ENCODE data around the gene PCDHGB1.
"Not testable (repeated sequence)": the region's sequence is repeated elsewhere in the genome, so short reads cannot be mapped to it uniquely, and the experiment has no call there.

Gene PCDHGB1

DNA sequence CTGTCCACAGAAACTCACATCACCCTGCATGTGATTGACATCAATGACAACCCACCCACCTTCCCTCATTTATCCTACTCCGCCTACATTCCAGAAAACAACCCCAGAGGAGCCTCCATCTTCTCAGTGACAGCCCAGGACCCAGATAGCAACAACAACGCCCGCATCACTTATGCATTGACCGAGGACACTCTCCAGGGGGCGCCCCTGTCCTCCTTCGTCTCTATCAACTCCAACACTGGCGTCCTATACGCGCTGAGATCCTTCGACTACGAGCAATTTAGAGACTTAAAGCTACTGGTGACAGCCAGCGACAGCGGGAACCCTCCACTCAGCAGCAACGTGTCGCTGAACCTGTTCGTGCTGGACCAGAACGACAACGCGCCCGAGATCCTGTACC is 4.6 kb upstream of the PCDHGB1 start:
- DNase-seq (ENCODE audit: low read depth, low spot score), result no peak

DNA sequence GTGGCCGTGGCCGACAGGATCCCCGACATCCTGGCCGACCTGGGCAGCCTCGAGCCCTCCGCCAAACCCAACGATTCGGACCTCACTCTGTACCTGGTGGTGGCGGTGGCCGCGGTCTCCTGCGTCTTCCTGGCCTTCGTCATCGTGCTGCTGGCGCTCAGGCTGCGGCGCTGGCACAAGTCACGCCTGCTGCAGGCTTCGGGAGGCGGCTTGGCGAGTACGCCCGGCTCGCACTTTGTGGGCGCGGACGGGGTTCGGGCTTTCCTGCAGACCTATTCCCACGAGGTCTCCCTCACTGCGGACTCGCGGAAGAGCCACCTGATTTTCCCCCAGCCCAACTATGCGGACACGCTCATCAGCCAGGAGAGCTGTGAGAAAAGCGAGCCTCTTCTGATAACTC is 3.9 kb upstream of the PCDHGB1 start:
- DNase-seq (ENCODE audit: low read depth, low spot score), result not testable (repeated sequence)

DNA sequence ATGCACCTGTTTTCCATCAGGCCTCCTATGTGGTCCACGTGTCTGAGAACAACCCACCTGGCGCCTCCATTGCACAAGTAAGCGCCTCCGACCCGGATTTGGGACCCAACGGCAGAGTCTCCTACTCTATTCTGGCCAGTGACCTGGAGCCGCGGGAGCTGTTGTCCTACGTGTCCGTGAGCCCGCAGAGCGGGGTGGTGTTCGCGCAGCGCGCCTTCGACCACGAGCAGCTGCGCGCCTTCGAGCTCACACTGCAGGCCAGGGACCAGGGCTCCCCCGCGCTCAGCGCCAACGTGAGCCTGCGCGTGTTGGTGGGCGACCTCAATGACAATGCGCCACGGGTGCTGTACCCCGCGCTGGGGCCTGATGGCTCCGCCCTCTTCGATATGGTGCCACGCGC is 1.7 kb downstream of the PCDHGB1 start:
- DNase-seq (ENCODE audit: low read depth, low spot score), result no peak

- DNase-seq (ENCODE audit: low read depth, low spot score), result no peak
These were observed 5.1 kb downstream of the PCDHGB1 start, which contains the start of gene PCDHGA4 for GRCh38 chr5:141354900-141355469. TSS of gene PCDHGA4 (plus strand) at chr5:141355021. CDS start at chr5:141355108, 87 bp downstream.

DNA sequence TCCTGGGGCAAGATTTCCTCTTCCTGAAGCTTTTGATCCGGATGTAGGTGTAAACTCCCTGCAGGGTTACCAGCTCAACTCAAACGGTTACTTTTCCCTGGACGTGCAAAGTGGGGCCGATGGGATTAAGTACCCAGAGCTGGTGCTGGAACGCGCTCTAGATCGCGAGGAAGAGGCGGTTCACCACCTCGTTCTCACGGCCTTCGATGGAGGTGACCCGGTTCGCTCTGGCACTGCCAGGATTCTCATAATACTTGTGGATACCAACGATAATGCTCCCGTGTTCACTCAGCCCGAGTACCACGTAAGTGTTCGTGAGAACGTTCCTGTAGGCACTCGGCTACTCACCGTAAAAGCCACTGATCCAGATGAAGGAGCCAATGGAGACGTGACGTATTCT is 5.7 kb downstream of the PCDHGB1 start:
- no peak for DNase-seq (ENCODE audit: low read depth, low spot score)

- no peak for DNase-seq (ENCODE audit: low read depth, low spot score)
These were observed 6.2 kb downstream of the PCDHGB1 start for GRCh38 chr5:141356133-141356532.

DNA sequence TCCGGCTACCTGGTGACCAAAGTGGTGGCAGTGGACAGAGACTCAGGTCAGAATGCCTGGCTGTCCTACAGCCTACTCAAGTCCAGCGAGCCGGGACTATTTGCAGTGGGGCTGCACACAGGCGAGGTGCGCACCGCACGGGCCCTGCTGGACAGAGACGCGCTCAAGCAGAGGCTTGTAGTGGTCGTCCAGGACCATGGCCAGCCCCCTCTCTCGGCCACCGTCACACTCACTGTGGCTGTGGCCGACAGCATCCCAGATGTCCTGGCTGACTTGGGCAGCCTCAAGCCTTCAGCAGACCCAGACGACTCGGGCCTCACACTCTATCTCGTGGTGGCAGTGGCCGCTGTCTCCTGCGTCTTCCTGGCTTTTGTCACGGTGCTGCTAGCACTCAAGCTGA is 7.1 kb downstream of the PCDHGB1 start:
- no peak for DNase-seq (ENCODE audit: low read depth, low spot score)

DNA sequence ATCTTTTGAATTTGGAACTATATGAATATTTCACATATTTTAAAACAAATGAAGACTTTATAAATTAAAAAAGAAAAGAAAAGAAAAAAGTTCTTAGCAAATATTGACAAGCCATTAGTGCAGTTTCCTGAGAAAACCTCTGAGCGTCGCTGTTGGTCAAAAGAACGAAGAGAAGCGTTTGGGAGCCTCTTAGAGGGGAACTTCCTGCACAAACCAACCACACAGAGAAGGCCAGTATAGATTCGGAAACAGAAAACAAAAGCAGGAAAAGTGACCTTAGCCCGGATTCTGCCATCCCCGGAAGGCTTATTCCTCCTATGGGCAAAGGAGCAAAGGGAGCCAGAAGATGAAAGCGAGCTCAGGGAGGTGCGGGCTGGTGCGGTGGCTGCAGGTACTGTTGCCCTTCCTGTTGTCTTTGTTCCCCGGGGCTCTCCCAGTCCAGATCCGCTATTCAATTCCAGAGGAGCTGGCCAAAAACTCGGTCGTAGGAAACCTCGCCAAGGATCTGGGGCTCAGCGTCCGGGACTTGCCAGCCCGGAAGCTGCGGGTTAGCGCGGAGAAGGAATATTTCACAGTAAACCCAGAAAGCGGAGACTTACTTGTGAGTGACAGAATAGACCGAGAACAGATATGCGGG is 10.0 kb downstream of the PCDHGB1 start, which contains the start of gene PCDHGB2:
TSS of gene PCDHGB2 (plus strand) at position 205 of the 637 bp plus-strand sequence. CDS start at position 347, 142 bp downstream.
- no peak for DNase-seq (ENCODE audit: low read depth, low spot score)

- no peak for DNase-seq (ENCODE audit: low read depth, low spot score)
These were observed 10.8 kb downstream of the PCDHGB1 start for GRCh38 chr5:141360685-141361084.

DNA sequence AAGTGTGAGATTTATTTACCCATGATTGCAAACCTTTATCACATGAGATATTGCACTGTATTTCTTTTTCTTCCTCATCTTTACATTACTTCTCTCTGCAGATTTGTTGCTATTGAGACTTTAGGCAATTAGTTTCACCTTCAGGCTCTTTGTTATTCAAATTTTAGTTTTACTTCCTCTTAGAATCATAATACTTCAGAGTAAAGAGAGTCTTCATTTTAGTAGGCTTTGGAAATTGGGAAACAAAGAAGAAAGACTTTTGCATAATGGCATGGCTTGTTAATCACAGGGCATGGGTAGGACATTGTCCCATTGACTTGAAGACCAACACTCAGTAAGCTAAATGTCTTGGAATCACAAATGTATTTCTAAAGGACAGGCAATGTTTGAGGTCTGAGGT is 12.8 kb downstream of the PCDHGB1 start:
- no peak for DNase-seq (ENCODE audit: low read depth, low spot score)

DNA sequence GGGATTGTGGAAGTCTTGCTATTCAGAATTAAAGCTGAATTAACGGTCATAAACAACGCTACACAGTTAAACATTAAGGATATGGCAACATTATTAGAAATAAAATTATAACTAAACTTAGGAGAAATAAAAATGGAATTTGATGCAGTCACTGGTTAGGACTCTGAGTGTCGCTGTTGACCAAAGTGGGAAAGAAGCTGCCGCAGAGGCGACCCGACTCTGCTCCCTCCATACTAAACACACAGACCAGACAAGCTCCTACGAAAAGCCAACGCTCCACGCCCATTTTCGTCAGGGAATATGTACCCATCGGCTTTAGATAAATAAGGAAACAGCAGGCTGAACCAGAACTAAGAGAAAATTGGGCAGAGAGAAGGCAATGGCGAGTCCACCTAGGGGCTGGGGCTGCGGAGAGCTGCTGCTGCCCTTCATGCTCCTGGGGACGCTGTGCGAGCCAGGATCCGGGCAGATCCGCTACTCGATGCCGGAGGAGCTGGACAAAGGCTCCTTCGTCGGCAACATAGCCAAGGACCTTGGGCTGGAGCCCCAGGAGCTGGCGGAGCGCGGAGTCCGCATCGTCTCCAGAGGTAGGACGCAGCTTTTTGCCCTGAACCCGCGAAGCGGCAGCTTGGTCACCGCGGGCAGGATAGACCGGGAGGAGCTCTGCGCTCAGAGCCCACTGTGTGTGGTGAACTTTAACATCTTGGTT is 14.2 kb downstream of the PCDHGB1 start, which contains the start of gene PCDHGA5:
TSS of gene PCDHGA5 (plus strand) at position 211 of the 709 bp plus-strand sequence. CDS start at position 380, 169 bp downstream.
- DNase-seq (ENCODE audit: low read depth, low spot score), result no peak

GRCh38 chr5:141366016-141366896 is 16.4 kb downstream of the PCDHGB1 start:
- no peak for DNase-seq (ENCODE audit: low read depth, low spot score)

DNA sequence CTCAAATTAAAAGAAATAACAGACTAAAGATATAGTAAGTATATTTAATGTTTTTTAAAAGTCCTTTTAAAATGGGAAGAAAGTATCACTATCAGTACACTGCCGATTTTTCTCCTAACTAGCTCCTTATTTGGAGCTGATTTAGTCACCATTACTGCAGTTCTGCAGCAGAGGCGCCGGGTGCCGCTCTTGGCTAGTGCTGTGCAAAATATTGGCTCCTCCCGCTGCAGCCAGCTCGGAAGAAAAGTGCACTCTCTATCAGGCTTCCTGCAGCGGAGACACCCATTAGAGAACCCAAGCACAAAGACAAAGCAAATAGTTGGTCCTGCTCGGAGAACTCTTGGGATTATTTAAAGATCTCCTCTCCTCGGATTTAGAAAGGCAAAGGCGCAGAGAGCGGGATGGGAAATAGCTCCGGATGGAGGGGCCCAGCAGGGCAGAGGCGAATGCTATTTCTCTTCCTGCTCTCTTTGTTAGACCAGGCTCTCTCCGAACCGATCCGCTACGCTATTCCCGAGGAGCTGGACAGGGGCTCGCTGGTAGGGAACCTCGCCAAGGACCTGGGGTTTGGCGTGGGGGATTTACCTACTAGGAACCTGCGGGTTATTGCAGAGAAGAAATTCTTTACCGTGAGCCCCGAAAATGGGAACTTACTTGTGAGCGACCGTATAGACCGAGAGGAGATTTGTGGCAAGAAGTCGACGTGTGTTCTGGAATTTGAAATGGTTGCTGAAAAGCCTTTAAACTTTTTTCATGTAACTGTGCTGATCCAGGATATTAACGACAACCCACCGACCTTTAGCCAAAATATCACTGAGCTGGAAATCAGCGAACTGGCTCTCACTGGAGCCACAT is 20.3 kb downstream of the PCDHGB1 start, which contains the start of gene PCDHGB3:
TSS of gene PCDHGB3 (plus strand) at position 249 of the 855 bp plus-strand sequence. CDS start at position 402, 153 bp downstream.
- no peak for DNase-seq (ENCODE audit: low read depth, low spot score)

GRCh38 chr5:141371572-141372475 is 21.9 kb downstream of the PCDHGB1 start:
- DNase-seq (ENCODE audit: low read depth, low spot score), result no peak

GRCh38 chr5:141373673-141374317 is 23.9 kb downstream of the PCDHGB1 start, which contains the start of gene PCDHGA6:
TSS of gene PCDHGA6 (plus strand) at chr5:141373891. CDS start at chr5:141374084, 193 bp downstream.
- no peak for DNase-seq (ENCODE audit: low read depth, low spot score)

- no peak for DNase-seq (ENCODE audit: low read depth, low spot score)
These were observed 24.7 kb downstream of the PCDHGB1 start for GRCh38 chr5:141374627-141375026.

- DNase-seq (ENCODE audit: low read depth, low spot score), result not testable (repeated sequence)
These were observed 25.7 kb downstream of the PCDHGB1 start for GRCh38 chr5:141375444-141376155.

Data from activated CD4-positive, CD25-positive, alpha-beta regulatory T cell treated with anti-CD3 and anti-CD28 coated beads, Interleukin-2, amount 50 U/mL, for 16 hours (primary cell).